ENCODE data around the gene IL22RA1.

IL22RA1 gene

GRCh38 chr1:24104854-24105253 lies 38.1 kb downstream of the IL22RA1 start:
- no peak overlapping the region for H2AFZ ChIP-seq
- no peak overlapping the region for H3K27ac ChIP-seq
- no peak for TF ChIP-seq CTCF (IDR thresholded peaks at IDR 0.05)
- no peaks in the 10 kb centered on the region for H3K79me2 ChIP-seq
- H3K9me3 ChIP-seq (ENCODE audit: control insufficient read depth, low read length): no peaks in the 10 kb centered on the region
- H3K4me1 ChIP-seq: no peaks in the 10 kb centered on the region
- H3K9ac ChIP-seq: no peak overlapping the region
- no peak overlapping the region for H3K4me2 ChIP-seq (ENCODE audit: low read length)
- H3K27me3 ChIP-seq (ENCODE audit: control insufficient read depth, insufficient read depth, low read length): no peaks in the 10 kb centered on the region
- no peak overlapping the region for H3K4me3 ChIP-seq (ENCODE audit: low read depth, low read length)
- H3K36me3 ChIP-seq (ENCODE audit: control insufficient read depth, insufficient read depth, low read length): no peaks in the 10 kb centered on the region

- Histone ChIP-seq H3K79me2 (no peaks in the 10 kb centered on the region), H3K4me3 (ENCODE audit: low read depth, low read length) (no peak overlapping the region), H3K4me2 (ENCODE audit: low read length) (no peak overlapping the region), H3K36me3 (ENCODE audit: control insufficient read depth, insufficient read depth, low read length) (no peaks in the 10 kb centered on the region), H3K9ac (no peak overlapping the region), H3K9me3 (ENCODE audit: control insufficient read depth, low read length) (no peaks in the 10 kb centered on the region), H2AFZ (no peak overlapping the region), H3K27me3 (ENCODE audit: control insufficient read depth, insufficient read depth, low read length) (no peaks in the 10 kb centered on the region), H3K27ac (no peak overlapping the region), H3K4me1 (no peaks in the 10 kb centered on the region)
- no peak for TF ChIP-seq CTCF (IDR thresholded peaks at IDR 0.05)
These were observed 39.1 kb downstream of the IL22RA1 start for GRCh38 chr1:24103879-24104278.

GRCh38 chr1:24103408-24103807 lies 39.5 kb downstream of the IL22RA1 start:
- no peak overlapping the region for H3K4me2 ChIP-seq (ENCODE audit: low read length)
- H3K27ac ChIP-seq: no peak overlapping the region

GRCh38 chr1:24102961-24103360 lies 40.0 kb downstream of the IL22RA1 start:
- H2AFZ ChIP-seq: no peak overlapping the region
- H3K4me2 ChIP-seq (ENCODE audit: low read length): no peak overlapping the region
- H3K36me3 ChIP-seq (ENCODE audit: control insufficient read depth, insufficient read depth, low read length): no peaks in the 10 kb centered on the region
- no peak overlapping the region for H3K4me3 ChIP-seq (ENCODE audit: low read depth, low read length)
- no peaks in the 10 kb centered on the region for H3K79me2 ChIP-seq
- H3K9ac ChIP-seq: no peak overlapping the region
- no peak overlapping the region for H3K27ac ChIP-seq
- no peak for TF ChIP-seq CTCF (IDR thresholded peaks at IDR 0.05)
- no peaks in the 10 kb centered on the region for H3K27me3 ChIP-seq (ENCODE audit: control insufficient read depth, insufficient read depth, low read length)
- no peaks in the 10 kb centered on the region for H3K4me1 ChIP-seq
- H3K9me3 ChIP-seq (ENCODE audit: control insufficient read depth, low read length): no peaks in the 10 kb centered on the region

More at GRCh38 chr1:24103408-24103807, 39.5 kb downstream of the IL22RA1 start:
- H3K4me3 ChIP-seq (ENCODE audit: low read depth, low read length): no peak overlapping the region
- no peaks in the 10 kb centered on the region for H3K79me2 ChIP-seq
- no peak overlapping the region for H3K9ac ChIP-seq
- no peaks in the 10 kb centered on the region for H3K27me3 ChIP-seq (ENCODE audit: control insufficient read depth, insufficient read depth, low read length)
- H3K4me1 ChIP-seq: no peaks in the 10 kb centered on the region
- no peaks in the 10 kb centered on the region for H3K36me3 ChIP-seq (ENCODE audit: control insufficient read depth, insufficient read depth, low read length)
- no peaks in the 10 kb centered on the region for H3K9me3 ChIP-seq (ENCODE audit: control insufficient read depth, low read length)
- no peak overlapping the region for H2AFZ ChIP-seq
- TF ChIP-seq CTCF (IDR thresholded peaks at IDR 0.05): no peak

- no peak overlapping the region for H3K27ac ChIP-seq
- no peaks in the 10 kb centered on the region for H3K4me1 ChIP-seq
- H3K79me2 ChIP-seq: no peaks in the 10 kb centered on the region
- no peak overlapping the region for H2AFZ ChIP-seq
- no peak overlapping the region for H3K4me3 ChIP-seq (ENCODE audit: low read depth, low read length)
- no peak overlapping the region for H3K4me2 ChIP-seq (ENCODE audit: low read length)
- no peaks in the 10 kb centered on the region for H3K36me3 ChIP-seq (ENCODE audit: control insufficient read depth, insufficient read depth, low read length)
- H3K9me3 ChIP-seq (ENCODE audit: control insufficient read depth, low read length): no peaks in the 10 kb centered on the region
- H3K27me3 ChIP-seq (ENCODE audit: control insufficient read depth, insufficient read depth, low read length): no peaks in the 10 kb centered on the region
- TF ChIP-seq CTCF (IDR thresholded peaks at IDR 0.05): no peak
- no peak overlapping the region for H3K9ac ChIP-seq
These were observed 40.9 kb downstream of the IL22RA1 start for GRCh38 chr1:24101796-24102586.
